HEK293 (cell line): ENCODE data around the gene DMKN.
A peak's percentile ranks its signal among the peaks of the same experiment; 100 is the strongest.

Experiments used
- CTCF ChIA-PET: fragments of 350-600 bp; formaldehyde crosslinking; extraction: SDS; loops from one replicate; lab custom pipeline; 2021; ENCODE audit warnings: antibody characterized with exemption; lab: Yijun Ruan, JAX
- POLR2A ChIA-PET: fragments of 300-600 bp; formaldehyde crosslinking; extraction: SDS; loops from one replicate; lab custom pipeline; 2020; ENCODE audit warnings: antibody characterized with exemption, inconsistent platforms; lab: Yijun Ruan, JAX
- H3K27ac ChIP-seq: fragments of 200-500 bp; sonication (Bioruptor generic); 2 replicates; pipeline ENCODE4 v1.5.1; 2014; ENCODE audit warnings: low read depth, low read length, control low read depth, inconsistent platforms; ENCODE audit errors: extremely low read depth
- H3K36me3 ChIP-seq, 2 experiments: fragments of 200-500 bp in 1 of 2; sonication (Bioruptor generic) in 1 of 2; 1 replicate in 1 of 2; 2 replicates in 1 of 2; pipeline ENCODE4 v1.5.1; 2014 to 2017; ENCODE audit warnings: inconsistent platforms in 2 of 2, low read length in 2 of 2; ENCODE audit not compliant: control insufficient read depth in 2 of 2, insufficient read depth in 1 of 2
- H3K4me1 ChIP-seq: fragments of 200-500 bp; sonication (Bioruptor generic); 2 replicates; pipeline ENCODE4 v1.5.1; 2014; ENCODE audit warnings: mild to moderate bottlenecking, low read length, inconsistent platforms; ENCODE audit not compliant: control insufficient read depth, insufficient read depth
- H3K4me3 ChIP-seq: 2 replicates; pipeline ENCODE4 v1.5.1; 2011; ENCODE audit warnings: low read depth, mild to moderate bottlenecking, control low read depth, low read length, moderate library complexity
- H3K9me3 ChIP-seq: fragments of 200-500 bp; sonication (Bioruptor generic); 2 replicates; pipeline ENCODE4 v1.5.1; 2014; ENCODE audit warnings: low read depth, low read length, inconsistent platforms; ENCODE audit not compliant: control insufficient read depth, insufficient read depth
- ATF2 ChIP-seq: fragments of 450-650 bp; formaldehyde crosslinking; IDR thresholded peaks from 2 replicates; pipeline ENCODE4 v1.5.1; 2016; ENCODE audit warnings: missing biosample characterization, missing genetic modification characterization, low read depth
- ELK4 ChIP-seq: IDR thresholded peaks from 2 replicates; pipeline ENCODE4 v1.6.1; 2011; ENCODE audit warnings: mild to moderate bottlenecking, low read depth, low read length, borderline replicate concordance
- GLIS1 ChIP-seq: fragments of 450-650 bp; formaldehyde crosslinking; IDR thresholded peaks from 2 replicates; pipeline ENCODE4 v1.5.1; 2016; ENCODE audit warnings: missing biosample characterization, missing genetic modification characterization
- KLF1 ChIP-seq: fragments of 450-650 bp; formaldehyde crosslinking; IDR thresholded peaks from 2 replicates; pipeline ENCODE4 v1.5.1; 2016; ENCODE audit warnings: missing biosample characterization, missing genetic modification characterization
- PRDM10 ChIP-seq: fragments of 450-650 bp; formaldehyde crosslinking; IDR thresholded peaks from 2 replicates; pipeline ENCODE4 v1.5.1; 2016; ENCODE audit warnings: missing biosample characterization, missing genetic modification characterization
- SCRT2 ChIP-seq: fragments of 450-650 bp; formaldehyde crosslinking; IDR thresholded peaks from 2 replicates; pipeline ENCODE4 v1.5.1; 2016; ENCODE audit warnings: missing biosample characterization, missing genetic modification characterization
- WT1 ChIP-seq: fragments of 450-650 bp; formaldehyde crosslinking; IDR thresholded peaks from 2 replicates; pipeline ENCODE4 v1.5.1; 2016; ENCODE audit warnings: missing biosample characterization, missing genetic modification characterization
- ZBTB1 ChIP-seq: fragments of 450-650 bp; formaldehyde crosslinking; IDR thresholded peaks from 2 replicates; pipeline ENCODE4 v1.5.1; 2016; ENCODE audit warnings: missing biosample characterization, missing genetic modification characterization
- ZBTB17 ChIP-seq: fragments of 450-650 bp; formaldehyde crosslinking; IDR thresholded peaks from 2 replicates; pipeline ENCODE4 v1.5.1; 2016; ENCODE audit warnings: missing biosample characterization, missing genetic modification characterization
- ZBTB48 ChIP-seq: fragments of 450-650 bp; formaldehyde crosslinking; IDR thresholded peaks from 2 replicates; pipeline ENCODE4 v1.5.1; 2016; ENCODE audit warnings: missing biosample characterization, missing genetic modification characterization
- ZBTB49 ChIP-seq: fragments of 450-650 bp; formaldehyde crosslinking; IDR thresholded peaks from 2 replicates; pipeline ENCODE4 v1.5.1; 2016; ENCODE audit warnings: missing biosample characterization, missing genetic modification characterization, low read depth
- ZFHX2 ChIP-seq: fragments of 450-650 bp; formaldehyde crosslinking; conservative IDR thresholded peaks from 2 replicates; pipeline ENCODE4 v1.5.1; 2016; ENCODE audit warnings: missing biosample characterization, missing genetic modification characterization
- ZNF132 ChIP-seq: fragments of 450-650 bp; formaldehyde crosslinking; IDR thresholded peaks from 2 replicates; pipeline ENCODE4 v1.5.1; 2017; ENCODE audit warnings: missing biosample characterization, missing genetic modification characterization, borderline replicate concordance
- ZNF146 ChIP-seq: fragments of 450-650 bp; formaldehyde crosslinking; IDR thresholded peaks from 2 replicates; pipeline ENCODE4 v1.5.1; 2016; ENCODE audit warnings: missing biosample characterization, missing genetic modification characterization
- ZNF239 ChIP-seq: fragments of 450-650 bp; formaldehyde crosslinking; IDR thresholded peaks from 2 replicates; pipeline ENCODE4 v1.5.1; 2016; ENCODE audit warnings: missing biosample characterization, missing genetic modification characterization
- ZNF24 ChIP-seq: fragments of 450-650 bp; formaldehyde crosslinking; IDR thresholded peaks from 2 replicates; pipeline ENCODE4 v1.5.1; 2016; ENCODE audit warnings: missing biosample characterization, missing genetic modification characterization
- ZNF354C ChIP-seq: fragments of 450-650 bp; formaldehyde crosslinking; IDR thresholded peaks from 2 replicates; pipeline ENCODE4 v1.5.1; 2016; ENCODE audit warnings: missing biosample characterization, missing genetic modification characterization, low read depth, borderline replicate concordance
- ZNF404 ChIP-seq: fragments of 450-650 bp; formaldehyde crosslinking; IDR thresholded peaks from 2 replicates; pipeline ENCODE4 v1.5.1; 2017; ENCODE audit warnings: missing biosample characterization, missing genetic modification characterization
- ZNF423 ChIP-seq: fragments of 450-650 bp; formaldehyde crosslinking; IDR thresholded peaks from 2 replicates; pipeline ENCODE4 v1.5.1; 2016; ENCODE audit warnings: missing biosample characterization, missing genetic modification characterization
- ZNF510 ChIP-seq: fragments of 450-650 bp; formaldehyde crosslinking; IDR thresholded peaks from 2 replicates; pipeline ENCODE4 v1.5.1; 2018; ENCODE audit warnings: mild to moderate bottlenecking, missing genetic modification characterization, missing biosample characterization; ENCODE audit not compliant: insufficient replicate concordance
- ZNF792 ChIP-seq: fragments of 450-650 bp; formaldehyde crosslinking; IDR thresholded peaks from 2 replicates; pipeline ENCODE4 v1.5.1; 2016; ENCODE audit warnings: missing biosample characterization, missing genetic modification characterization
- ZSCAN30 ChIP-seq: fragments of 450-650 bp; IDR thresholded peaks from 2 replicates; pipeline ENCODE4 v1.5.1; 2018; ENCODE audit warnings: missing biosample characterization, mild to moderate bottlenecking, missing genetic modification characterization, moderate library complexity

The DMKN gene

GRCh38 chr19:35522745-35523327 lies 9.4 kb upstream of the DMKN start:
- POLR2A ChIA-PET = no interaction called here
- H3K36me3 ChIP-seq = no peaks in the 10 kb centered on the region; a peak in 1 of 3 replicates
- H3K4me3 ChIP-seq = no peak overlapping the region
- TF ChIP-seq ZNF132 (tag by site-specific recombination) (no peak), PRDM10 (tag by site-specific recombination) (peak; percentile 47; the same call in 1 of the 2 replicates), ZNF146 (tag by site-specific recombination) (no peak), ATF2 (peak; percentile 35; the same call in 1 of the 2 replicates), ZNF510 (no peak), ZNF24 (tag by site-specific recombination) (no peak), ZFHX2 (tag by site-specific recombination) (0 out of 2 replicates have a peak, but pooled peaks have one; percentile 7), ZNF404 (no peak), ZBTB48 (no peak), ZNF354C (no peak), ZNF239 (no peak), ZBTB1 (tag by site-specific recombination) (no peak), ZNF792 (tag by site-specific recombination) (no peak)
- H3K4me1 ChIP-seq = 0 out of 2 replicates have a peak, but pooled peaks cover 3% of the 10 kb centered on the region
- no peaks in the 10 kb centered on the region for H3K9me3 ChIP-seq
- no peak overlapping the region for H3K27ac ChIP-seq
- CTCF ChIA-PET = interaction anchor here (0.7 to 6.6 kb wide), 3 partner anchors 13 to 235 kb away, joined by 4 to 86 read pairs (median 4); no protein-coding TSS in a partner anchor

- ChIA-PET POLR2A (no interaction called here), CTCF (interaction anchor here (0.9 to 6.6 kb wide), 5 partner anchors 12 to 70 kb away, joined by 3 to 86 read pairs (median 3); no protein-coding TSS in a partner anchor)
Measured at GRCh38 chr19:35521124-35521743, 7.8 kb upstream of the DMKN start.

GRCh38 chr19:35519291-35519690 lies 5.8 kb upstream of the DMKN start:
- CTCF ChIA-PET = interaction anchor here (1.1 to 6.6 kb wide), 3 partner anchors 10 to 24 kb away, joined by 4 to 86 read pairs (median 7); no protein-coding TSS in a partner anchor
- H3K27ac ChIP-seq = no peak overlapping the region
- POLR2A ChIA-PET = no interaction called here
- no peaks in the 10 kb centered on the region; a peak in 1 of 3 replicates for H3K36me3 ChIP-seq
- 0 out of 2 replicates have a peak, but pooled peaks cover 3% of the 10 kb centered on the region for H3K4me1 ChIP-seq
- no peak overlapping the region for H3K4me3 ChIP-seq
- no peaks in the 10 kb centered on the region for H3K9me3 ChIP-seq
- TF ChIP-seq ATF2 = no peak
- TF ChIP-seq KLF1 (tag by site-specific recombination) = peak; percentile 62
- no peak for TF ChIP-seq ELK4
- TF ChIP-seq ZBTB17 (tag by site-specific recombination) = 0 out of 2 replicates have a peak, but pooled peaks have one; percentile 14
- TF ChIP-seq ZBTB49 = no peak
- TF ChIP-seq ZSCAN30 = no peak
- no peak for TF ChIP-seq ZNF423 (tag by site-specific recombination)

More at GRCh38 chr19:35521124-35521743, 7.8 kb upstream of the DMKN start:
- no peaks in the 10 kb centered on the region for H3K9me3 ChIP-seq
- no peak overlapping the region for H3K4me3 ChIP-seq
- no peak for TF ChIP-seq WT1 (tag by site-specific recombination)
- peak; percentile 71 for TF ChIP-seq SCRT2 (tag by site-specific recombination)
- 0 out of 2 replicates have a peak, but pooled peaks have one; percentile 8 for TF ChIP-seq GLIS1 (tag by site-specific recombination)
- no peak overlapping the region for H3K27ac ChIP-seq
- 0 out of 2 replicates have a peak, but pooled peaks cover 3% of the 10 kb centered on the region for H3K4me1 ChIP-seq
- H3K36me3 ChIP-seq = no peaks in the 10 kb centered on the region; a peak in 1 of 3 replicates
